Erythroblast (primary cell): ENCODE measurements around the gene SLC11A1.

Experiments used
- GATA1 ChIP-seq: IDR thresholded peaks from 2 replicates; pipeline ENCODE4 v1.6.1; 2011; ENCODE audit warnings: low read depth, mild to moderate bottlenecking, control low read depth, low read length, moderate library complexity
- POLR2A ChIP-seq: IDR thresholded peaks from 2 replicates; pipeline ENCODE4 v1.6.1; 2011; ENCODE audit warnings: mild to moderate bottlenecking, low read length

DNA sequence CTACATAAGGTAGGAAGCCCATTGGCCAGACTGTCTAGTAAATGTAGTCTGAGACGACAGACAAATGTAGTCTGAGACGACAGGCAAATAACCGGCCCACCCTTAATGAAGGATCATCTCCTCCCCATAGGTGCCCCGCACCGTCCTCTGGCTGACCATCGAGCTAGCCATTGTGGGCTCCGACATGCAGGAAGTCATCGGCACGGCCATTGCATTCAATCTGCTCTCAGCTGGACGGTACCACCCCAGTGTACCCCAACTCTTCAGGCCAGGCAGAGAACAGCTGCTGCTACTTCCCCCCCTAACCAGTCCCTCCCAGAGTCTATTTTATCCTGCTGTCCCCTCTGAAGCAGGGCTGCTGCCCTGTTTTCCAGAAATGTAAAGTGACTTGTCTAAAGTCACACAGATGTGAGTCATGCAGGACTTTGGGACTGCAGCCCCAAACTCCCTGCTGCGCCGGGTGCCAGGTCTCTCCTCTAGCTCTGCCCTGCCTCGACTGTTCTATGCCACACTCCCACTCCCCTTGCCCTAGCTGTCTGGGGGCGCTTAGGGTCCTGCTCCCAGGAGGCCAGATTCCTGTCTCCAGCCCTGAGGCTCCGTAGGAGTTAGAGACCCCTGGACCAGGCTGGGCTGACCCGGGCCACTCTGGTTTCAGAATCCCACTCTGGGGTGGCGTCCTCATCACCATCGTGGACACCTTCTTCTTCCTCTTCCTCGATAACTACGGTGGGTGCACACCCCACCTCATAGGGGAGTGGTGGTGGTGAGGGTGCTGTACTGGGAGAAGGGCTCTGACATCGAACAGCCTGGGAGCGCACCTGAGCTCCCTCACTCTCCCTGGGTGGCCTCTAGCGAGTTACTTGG is 4.7 kb downstream of the SLC11A1 start:
- TF ChIP-seq POLR2A (no peak), GATA1 (no peak)
